PC-3 (cell line): ENCODE measurements around the gene NLRP6. TPM values are rescaled to one million over a fixed set of nuclear protein-coding genes. Genes with fewer than 3 reads are reported as not detected.
"Not testable (repeated sequence)": the region's sequence is repeated elsewhere in the genome, so short reads cannot be mapped to it uniquely, and the experiment has no call there.

Experiments
- ATAC-seq: fragments of 200-7000 bp; cut with Tn5 transposase; 2 replicates; pipeline ENCODE4 v1.9.1; 2020; ENCODE audit warnings: mild to moderate bottlenecking, moderate library complexity
- BruUV-seq: library from RNA; stranded (reverse); fragments of 400-500 nt; replicated peaks from 2 replicates; lab custom pipeline; 2021; lab: Mats Ljungman, UMichigan
- CTCF ChIA-PET: fragments of 300-600 bp; sonication (Branson Sonifier 250); formaldehyde crosslinking; loops from one replicate; lab custom pipeline; 2022; ENCODE audit warnings: antibody characterized with exemption; lab: Charles Lee
- POLR2A ChIA-PET: fragments of 300-600 bp; sonication (Branson Sonifier 250); formaldehyde crosslinking; loops from one replicate; lab custom pipeline; 2022; ENCODE audit warnings: antibody characterized with exemption; ENCODE audit not compliant: unreplicated experiment; lab: Charles Lee
- DNase-seq: peaks from one replicate; pipeline ENCODE4 v3.0.0-alpha.2; 2015
- H2AFZ ChIP-seq: fragments of 300-600 bp; sonication (generic); 2 replicates; pipeline ENCODE4 v1.6.0; 2016; ENCODE audit warnings: antibody characterized with exemption, low read length
- H3F3A ChIP-seq: fragments of 300-600 bp; sonication (generic); one replicate; pipeline ENCODE4 v1.6.0; 2017; ENCODE audit warnings: antibody characterized with exemption, low read length, control low read depth, mild to moderate bottlenecking; ENCODE audit not compliant: unreplicated experiment
- H3K27ac ChIP-seq: fragments of 300-600 bp; sonication (generic); 2 replicates; pipeline ENCODE4 v1.5.1; 2016; ENCODE audit warnings: mild to moderate bottlenecking, low read length
- H3K27me3 ChIP-seq: fragments of 300-600 bp; sonication (generic); 2 replicates; pipeline ENCODE4 v1.6.1; 2016; ENCODE audit warnings: low read length, mixed read lengths
- H3K36me3 ChIP-seq: fragments of 300-600 bp; sonication (generic); 2 replicates; pipeline ENCODE4 v1.6.1; 2016; ENCODE audit warnings: low read depth, mixed run types, low read length, mixed read lengths
- H3K4me1 ChIP-seq: fragments of 300-600 bp; sonication (generic); 2 replicates; pipeline ENCODE4 v1.5.1; 2016; ENCODE audit warnings: low read length; ENCODE audit not compliant: insufficient read depth
- H3K4me2 ChIP-seq: fragments of 300-600 bp; sonication (generic); 2 replicates; pipeline ENCODE4 v1.6.0; 2016; ENCODE audit warnings: low read length
- H3K4me3 ChIP-seq: fragments of 300-600 bp; sonication (generic); 2 replicates; pipeline ENCODE4 v1.5.1; 2016; ENCODE audit warnings: mild to moderate bottlenecking, low read length, mixed read lengths
- H3K79me2 ChIP-seq: fragments of 300-600 bp; sonication (generic); 2 replicates; pipeline ENCODE4 v1.6.1; 2017; ENCODE audit warnings: low read length, mixed read lengths
- H3K9ac ChIP-seq: fragments of 300-600 bp; sonication (generic); 2 replicates; pipeline ENCODE4 v1.6.0; 2016; ENCODE audit warnings: mild to moderate bottlenecking, low read length
- H3K9me2 ChIP-seq: fragments of 300-600 bp; sonication (generic); replicated peaks from 2 replicates; pipeline ENCODE4 v1.6.1; 2016; ENCODE audit warnings: mixed run types, low read length, mixed read lengths
- H3K9me3 ChIP-seq: fragments of 300-600 bp; sonication (generic); 2 replicates; pipeline ENCODE4 v1.6.1; 2016; ENCODE audit warnings: low read length, mixed read lengths
- H4K20me1 ChIP-seq: fragments of 300-600 bp; sonication (generic); 2 replicates; pipeline ENCODE4 v1.6.1; 2016; ENCODE audit warnings: low read length, mixed read lengths
- CTCF ChIP-seq: fragments of 300-600 bp; sonication (generic); conservative IDR thresholded peaks from 2 replicates; pipeline ENCODE4 v1.5.1; 2017; ENCODE audit warnings: antibody characterized with exemption, low read depth, mild to moderate bottlenecking, low read length
- EZH2 ChIP-seq: fragments of 300-600 bp; sonication (generic); IDR thresholded peaks from one replicate; pipeline ENCODE4 v1.6.1; 2017; ENCODE audit warnings: antibody characterized with exemption, mild to moderate bottlenecking, low read length; ENCODE audit not compliant: unreplicated experiment
- EZH2phosphoT487 ChIP-seq: fragments of 300-600 bp; sonication (generic); IDR thresholded peaks from 2 replicates; pipeline ENCODE4 v1.6.1; 2018; ENCODE audit warnings: mild to moderate bottlenecking, antibody characterized with exemption, low read length, borderline replicate concordance
- intact Hi-C: fragments of 100-400 bp; cut with micrococcal nuclease; formaldehyde crosslinking; loops from 2 replicates; pipeline ENCODE4 v1.9.0; 2023
- total RNA-seq: library from RNA; depleted of rRNA; stranded (reverse); fragments of >200 nt; gene quantifications from 2 replicates; pipeline ENCODE4 v1.2.3, GENCODE V29; 2014

Gene NLRP6
- total RNA-seq, 1 experiment from 2014 or later, result not detected

GRCh38 chr11:235997-236773 lies 42.0 kb upstream of the NLRP6 start, which contains the start of gene SIRT3:
Gene SIRT3 (minus strand): TSS chr11:236342. CDS start chr11:236328, 14 bp downstream.
- intact Hi-C loops, result loop anchor here (1.0 kb wide), 1 partner anchor 29 kb away; the partner anchor contains the start of genes BET1L and RIC8A
- Histone ChIP-seq H2AFZ (peak within 1 kb of the TSS; percentile 93), H4K20me1 (0 out of 2 replicates have a peak, but pooled peaks cover 9% of the 10 kb centered on the region), H3K4me1 (peaks cover 17% of the 10 kb centered on the region), H3K27ac (peak within 1 kb of the TSS; percentile 93), H3K4me3 (peak within 1 kb of the TSS; percentile 100), H3F3A (no peaks in the 10 kb centered on the region), H3K79me2 (peaks cover 59% of the 10 kb centered on the region), H3K4me2 (peak within 1 kb of the TSS; percentile 100), H3K36me3 (no peaks in the 10 kb centered on the region; the same call in 1 of the 2 replicates), H3K9me2 (no peaks in the 10 kb centered on the region), H3K9ac (peak within 1 kb of the TSS; percentile 99), H3K9me3 (no peaks in the 10 kb centered on the region), H3K27me3 (no peaks in the 10 kb centered on the region)
- BruUV-seq, result no TSS peak
- CTCF ChIA-PET, result no interaction called here
- POLR2A ChIA-PET, result no interaction called here
- TF ChIP-seq EZH2 (no peak), EZH2phosphoT487 (no peak), CTCF (no peak)
- peak; percentile 75 for DNase-seq
- ATAC-seq, result peak; percentile 88

GRCh38 chr11:236774-237767 lies 41.1 kb upstream of the NLRP6 start, which contains the start of gene PSMD13:
Gene PSMD13 (plus strand): TSS chr11:236976. CDS start chr11:237050, 74 bp downstream.
- 0 out of 2 replicates have a peak, but pooled peaks cover 16% of the 10 kb centered on the region for H4K20me1 ChIP-seq
- BruUV-seq, result TSS peak; percentile 62
- peak; percentile 89 for ATAC-seq
- H3K36me3 ChIP-seq, result peaks cover 4% of the 10 kb centered on the region; the same call in 1 of the 2 replicates
- H3K4me1 ChIP-seq, result peaks cover 17% of the 10 kb centered on the region
- peak within 1 kb of the TSS; percentile 100 for H3K4me3 ChIP-seq
- no peak for TF ChIP-seq EZH2
- no peak for TF ChIP-seq CTCF
- no peak for TF ChIP-seq EZH2phosphoT487
- H3K9me2 ChIP-seq, result no peaks in the 10 kb centered on the region
- peak within 1 kb of the TSS; percentile 93 for H2AFZ ChIP-seq
- H3F3A ChIP-seq, result no peaks in the 10 kb centered on the region
- peak within 1 kb of the TSS; percentile 99 for H3K9ac ChIP-seq
- intact Hi-C loops, result loop anchor here (1.0 kb wide), 1 partner anchor 30 kb away; the partner anchor contains the start of genes BET1L and RIC8A
- peak within 1 kb of the TSS; percentile 100 for H3K4me2 ChIP-seq
- H3K79me2 ChIP-seq, result peaks cover 68% of the 10 kb centered on the region
- H3K27ac ChIP-seq, result peak within 1 kb of the TSS; percentile 93
- CTCF ChIA-PET, result no interaction called here
- no peaks in the 10 kb centered on the region for H3K9me3 ChIP-seq
- POLR2A ChIA-PET, result interaction anchor here (0.6 kb wide), 1 partner anchor 131 kb away, joined by 4 read pairs; no protein-coding TSS in a partner anchor
- peak; percentile 76 for DNase-seq
- no peaks in the 10 kb centered on the region for H3K27me3 ChIP-seq

- H3K27me3 ChIP-seq, H3K36me3 ChIP-seq, DNase-seq, CTCF ChIA-PET, ATAC-seq, H3K27ac ChIP-seq, H3K9me2 ChIP-seq, POLR2A ChIA-PET, H2AFZ ChIP-seq, BruUV-seq, intact Hi-C loops, H3K9me3 ChIP-seq, H3F3A ChIP-seq: not testable (repeated sequence)
- Histone ChIP-seq H3K79me2 (peaks cover 78% of the 10 kb centered on the region), H3K9ac (peak overlapping the region; percentile 99), H3K4me3 (peak overlapping the region; percentile 100), H3K4me1 (peaks cover 17% of the 10 kb centered on the region), H4K20me1 (0 out of 2 replicates have a peak, but pooled peaks cover 17% of the 10 kb centered on the region), H3K4me2 (peak overlapping the region; percentile 100)
These were observed 39.9 kb upstream of the NLRP6 start for GRCh38 chr11:238346-238745.
